CD4-positive, alpha-beta T cell (primary cell): ENCODE data around the gene ZBTB20. TPM values are rescaled to one million over a fixed set of nuclear protein-coding genes. Genes with fewer than 3 reads are reported as not detected.

Experiments used
- ATAC-seq: fragments of 200-7000 bp; cut with Tn5 transposase; one replicate; pipeline ENCODE4 v1.10.0; 2022; ENCODE audit warnings: mild to moderate bottlenecking; ENCODE audit not compliant: poor library complexity
- CTCF ChIA-PET: fragments of 350-600 bp; sonication (Branson Sonifier 250); formaldehyde crosslinking; loops from one replicate; lab custom pipeline; 2021; ENCODE audit warnings: antibody characterized with exemption, inconsistent platforms; lab: Charles Lee
- POLR2A ChIA-PET: fragments of 350-600 bp; sonication (Branson Sonifier 250); formaldehyde crosslinking; loops from one replicate; lab custom pipeline; 2021; ENCODE audit warnings: antibody characterized with exemption, inconsistent platforms; lab: Charles Lee
- DNase-seq, 14 experiments: peaks; one replicate each; pipeline ENCODE4 v3.0.0-alpha.2; 2013 to 2020; ENCODE audit warnings: mixed read lengths in 2 of 14
- H3K27ac ChIP-seq, 2 donors: one replicate each; pipeline versions ENCODE4 v1.5.1 to v1.7.0; 2013; ENCODE audit warnings: low read length in 2 of 2, low read depth in 1 of 2, mild to moderate bottlenecking in 1 of 2
- H3K27me3 ChIP-seq, 2 experiments: 1 replicate in 1 of 2; 2 replicates in 1 of 2; pipeline versions ENCODE4 v1.6.1 to v1.7.0; 2013; ENCODE audit warnings: low read length in 2 of 2, control low read depth in 1 of 2, mild to moderate bottlenecking in 1 of 2, moderate library complexity in 1 of 2; ENCODE audit not compliant: insufficient read depth in 2 of 2, control insufficient read depth in 1 of 2
- H3K36me3 ChIP-seq: one replicate; pipeline ENCODE4 v1.6.1; 2013; ENCODE audit warnings: low read length, control low read depth; ENCODE audit not compliant: insufficient read depth
- H3K4me1 ChIP-seq: one replicate; pipeline ENCODE4 v1.6.1; 2013; ENCODE audit warnings: low read length, control low read depth; ENCODE audit not compliant: insufficient read depth
- H3K4me3 ChIP-seq: one replicate; pipeline ENCODE4 v1.5.1; 2013; ENCODE audit warnings: mild to moderate bottlenecking, low read length, moderate library complexity
- H3K9me3 ChIP-seq, 2 experiments: 1 replicate in 1 of 2; 2 replicates in 1 of 2; pipeline versions ENCODE4 v1.6.1 to v1.7.0; 2013; ENCODE audit warnings: low read length in 2 of 2, mild to moderate bottlenecking in 2 of 2, control low read depth in 1 of 2, moderate library complexity in 1 of 2; ENCODE audit not compliant: control insufficient read depth in 1 of 2, insufficient read depth in 1 of 2
- H3K27ac Mint-ChIP-seq: one replicate; pipeline ENCODE4 v1.8.0; 2020; ENCODE audit warnings: mixed read lengths
- H3K27me3 Mint-ChIP-seq: one replicate; pipeline ENCODE4 v1.8.0; 2021; ENCODE audit warnings: mixed read lengths
- H3K36me3 Mint-ChIP-seq: one replicate; pipeline ENCODE4 v1.8.0; 2021; ENCODE audit warnings: low read depth, mixed read lengths
- H3K4me1 Mint-ChIP-seq: one replicate; pipeline ENCODE4 v1.8.0; 2021; ENCODE audit warnings: low read depth, mixed read lengths
- H3K4me3 Mint-ChIP-seq: one replicate; pipeline ENCODE4 v1.8.0; 2020; ENCODE audit warnings: mild to moderate bottlenecking, mixed read lengths
- H3K9me3 Mint-ChIP-seq: one replicate; pipeline ENCODE4 v1.8.0; 2020; ENCODE audit warnings: mixed read lengths
- intact Hi-C, 2 experiments: fragments of 100-400 bp; cut with DNase I in 1 of 2; cut with micrococcal nuclease in 1 of 2; formaldehyde crosslinking; loops; one replicate each; pipeline versions ENCODE4 v1.15.1 to v1.9.0; 2023 to 2025; cut with DNase I, micrococcal nuclease
- total RNA-seq, 174 experiments: library from RNA in 2 of 174; stranded (reverse) in 2 of 174; gene quantifications; one replicate each; pipeline ENCODE4 v1.2.3 and lab custom pipeline; 2021 to 2026
- TF ChIP-seq, protein P1 (sequence below): fragments of 200-600 bp; IDR thresholded peaks from one replicate; pipeline ENCODE4 v1.8.0; 2022; ENCODE audit warnings: antibody characterized with exemption, mild to moderate bottlenecking

ZBTB20 gene
- total RNA-seq, 2 experiments from 2014 or later, result 41.6 to 47.4 TPM

DNA sequence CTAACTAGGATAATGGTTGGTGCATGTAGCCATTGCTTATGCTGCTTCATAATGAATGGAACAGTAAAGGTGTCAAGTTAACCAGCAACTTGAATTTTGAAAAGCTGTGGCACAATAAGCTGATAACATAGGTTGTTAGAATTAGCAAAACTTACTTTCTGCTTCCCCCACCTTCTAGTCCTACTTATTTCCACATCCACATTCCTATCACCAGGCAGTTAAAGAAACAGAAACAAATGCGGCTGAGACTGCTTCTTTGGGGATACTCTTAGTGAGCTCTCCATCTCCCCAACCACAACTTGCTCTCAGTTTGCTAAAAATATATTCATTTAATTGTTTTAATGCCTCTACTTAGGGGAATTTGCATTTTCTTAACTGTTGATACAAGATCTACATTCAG is 638.1 kb downstream of the ZBTB20 start:
- Histone ChIP-seq H3K27ac (no peak overlapping the region), H3K4me3 (no peak overlapping the region), H3K36me3 (no peaks in the 10 kb centered on the region), H3K27me3 (no peaks in the 10 kb centered on the region), H3K4me1 (no peaks in the 10 kb centered on the region), H3K9me3 (no peaks in the 10 kb centered on the region)
- no peak for ATAC-seq
- Mint-ChIP-seq H3K9me3 (no peaks in the 10 kb centered on the region), H3K27me3 (no peaks in the 10 kb centered on the region), H3K4me3 (no peak overlapping the region), H3K27ac (no peak overlapping the region), H3K4me1 (peaks cover 30% of the 10 kb centered on the region), H3K36me3 (no peaks in the 10 kb centered on the region)
- no peak for DNase-seq
- CTCF ChIA-PET, result interaction anchor here (0.8 kb wide), 1 partner anchor 18 kb away, joined by 3 read pairs; no protein-coding TSS in a partner anchor
- TF ChIP-seq, protein P1, sequence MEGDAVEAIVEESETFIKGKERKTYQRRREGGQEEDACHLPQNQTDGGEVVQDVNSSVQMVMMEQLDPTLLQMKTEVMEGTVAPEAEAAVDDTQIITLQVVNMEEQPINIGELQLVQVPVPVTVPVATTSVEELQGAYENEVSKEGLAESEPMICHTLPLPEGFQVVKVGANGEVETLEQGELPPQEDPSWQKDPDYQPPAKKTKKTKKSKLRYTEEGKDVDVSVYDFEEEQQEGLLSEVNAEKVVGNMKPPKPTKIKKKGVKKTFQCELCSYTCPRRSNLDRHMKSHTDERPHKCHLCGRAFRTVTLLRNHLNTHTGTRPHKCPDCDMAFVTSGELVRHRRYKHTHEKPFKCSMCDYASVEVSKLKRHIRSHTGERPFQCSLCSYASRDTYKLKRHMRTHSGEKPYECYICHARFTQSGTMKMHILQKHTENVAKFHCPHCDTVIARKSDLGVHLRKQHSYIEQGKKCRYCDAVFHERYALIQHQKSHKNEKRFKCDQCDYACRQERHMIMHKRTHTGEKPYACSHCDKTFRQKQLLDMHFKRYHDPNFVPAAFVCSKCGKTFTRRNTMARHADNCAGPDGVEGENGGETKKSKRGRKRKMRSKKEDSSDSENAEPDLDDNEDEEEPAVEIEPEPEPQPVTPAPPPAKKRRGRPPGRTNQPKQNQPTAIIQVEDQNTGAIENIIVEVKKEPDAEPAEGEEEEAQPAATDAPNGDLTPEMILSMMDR, result no peak
- POLR2A ChIA-PET, result no interaction called here
- intact Hi-C loops, result no loop called here

DNA sequence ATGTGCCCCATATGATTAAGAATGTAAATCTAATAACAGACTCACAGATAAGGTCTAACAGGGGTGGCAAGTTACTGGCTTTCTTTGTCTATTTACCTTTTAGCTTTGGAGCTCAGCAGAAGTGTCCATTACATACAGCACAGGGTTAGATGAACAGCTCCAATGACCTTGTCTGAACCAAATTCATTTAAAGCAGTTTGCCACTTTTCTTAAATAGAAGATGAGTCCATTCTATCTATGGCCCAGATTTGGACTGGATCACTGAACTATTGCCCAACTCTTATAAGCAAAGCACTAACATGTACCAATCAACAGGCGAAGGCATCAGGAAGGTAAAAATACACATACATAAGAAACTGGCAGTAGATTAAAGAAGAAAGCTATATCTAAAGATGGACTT is 638.9 kb downstream of the ZBTB20 start:
- H3K36me3 Mint-ChIP-seq, result no peaks in the 10 kb centered on the region
- Histone ChIP-seq H3K27me3 (no peaks in the 10 kb centered on the region), H3K4me3 (no peak overlapping the region), H3K36me3 (no peaks in the 10 kb centered on the region), H3K27ac (no peak overlapping the region), H3K9me3 (no peaks in the 10 kb centered on the region), H3K4me1 (no peaks in the 10 kb centered on the region)
- ATAC-seq (no peak), DNase-seq (no peak)
- no peak overlapping the region for H3K4me3 Mint-ChIP-seq
- peaks cover 37% of the 10 kb centered on the region for H3K4me1 Mint-ChIP-seq
- POLR2A ChIA-PET, result no interaction called here
- intact Hi-C loops, result no loop called here
- CTCF ChIA-PET, result interaction anchor here (0.8 kb wide), 1 partner anchor 19 kb away, joined by 3 read pairs; no protein-coding TSS in a partner anchor
- TF ChIP-seq, protein P1, result no peak
- no peaks in the 10 kb centered on the region for H3K27me3 Mint-ChIP-seq
- no peaks in the 10 kb centered on the region for H3K9me3 Mint-ChIP-seq
- H3K27ac Mint-ChIP-seq, result no peak overlapping the region

DNA sequence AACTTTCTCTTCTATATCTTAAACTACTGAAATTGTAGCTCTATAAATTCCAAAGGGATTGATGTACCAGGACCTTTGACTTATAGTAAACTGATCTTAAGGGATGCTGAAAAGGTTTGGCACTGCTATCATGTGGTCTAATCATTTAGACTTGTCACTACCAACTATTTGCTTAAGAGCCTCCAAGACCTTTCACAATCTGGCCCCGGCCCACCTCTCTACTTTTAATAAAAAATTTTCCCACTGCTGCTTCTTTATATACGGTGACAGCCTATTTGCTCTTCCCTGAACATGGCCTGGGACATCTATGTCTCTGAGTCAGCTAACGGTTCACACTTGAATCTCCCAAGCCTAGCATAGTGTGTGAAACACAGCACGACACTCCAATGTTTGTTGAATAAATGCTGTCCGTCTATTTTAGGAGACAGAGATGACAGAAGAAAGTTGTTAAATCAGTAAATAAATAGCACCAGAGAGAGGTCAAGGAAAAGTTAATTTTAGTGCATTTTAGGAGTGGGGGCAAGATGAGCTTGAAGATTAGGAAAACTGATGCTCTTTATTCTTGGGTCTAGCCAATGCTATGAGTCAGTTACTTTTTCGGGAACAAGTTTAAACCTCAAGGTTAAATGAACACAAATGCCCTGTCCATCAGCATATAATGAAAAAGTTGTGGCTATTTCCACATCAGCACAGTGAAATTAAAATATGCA is 640.3 kb downstream of the ZBTB20 start:
- ChIA-PET POLR2A (no interaction called here), CTCF (no interaction called here)
- no peak overlapping the region for H3K4me3 Mint-ChIP-seq
- H3K27ac Mint-ChIP-seq, result no peak overlapping the region
- Histone ChIP-seq H3K4me1 (no peaks in the 10 kb centered on the region), H3K36me3 (no peaks in the 10 kb centered on the region), H3K4me3 (no peak overlapping the region), H3K9me3 (no peaks in the 10 kb centered on the region), H3K27ac (no peak overlapping the region), H3K27me3 (no peaks in the 10 kb centered on the region)
- H3K9me3 Mint-ChIP-seq, result no peaks in the 10 kb centered on the region
- TF ChIP-seq, protein P1, result no peak
- H3K36me3 Mint-ChIP-seq, result no peaks in the 10 kb centered on the region
- peaks cover 48% of the 10 kb centered on the region for H3K4me1 Mint-ChIP-seq
- H3K27me3 Mint-ChIP-seq, result no peaks in the 10 kb centered on the region
- intact Hi-C loops, result no loop called here
- ATAC-seq (no peak), DNase-seq (no peak)
